H1 (cell line): ENCODE measurements around the gene SYDE2. TPM values are rescaled to one million over a fixed set of nuclear protein-coding genes. Genes with fewer than 3 reads are reported as not detected.

Source experiments
- CTCF ChIA-PET: fragments of 300-600 bp; sonication (Branson Sonifier 250); formaldehyde crosslinking; loops from one replicate; lab custom pipeline; 2021; ENCODE audit not compliant: partially characterized antibody; lab: Charles Lee
- POLR2A ChIA-PET: fragments of 300-600 bp; sonication (Branson Sonifier 250); formaldehyde crosslinking; loops from one replicate; lab custom pipeline; 2021; ENCODE audit warnings: inconsistent platforms; ENCODE audit not compliant: partially characterized antibody; lab: Charles Lee
- DNase-seq, 2 experiments: peaks; one replicate each; pipeline versions ENCODE4 v3.0.0 to v3.0.0-alpha.2; 2010 to 2022; ENCODE audit warnings: low spot score in 2 of 2, low read depth in 1 of 2, mixed read lengths in 1 of 2
- FAIRE-seq: peaks from 2 replicates; lab custom pipeline; 2011; peaks lifted over from hg19 to GRCh38; lab: Jason Lieb, UNC
- H2AFZ ChIP-seq: 2 replicates; pipeline ENCODE4 v1.8.1; 2012; ENCODE audit warnings: low read length, inconsistent platforms
- H2AK5ac ChIP-seq: 2 replicates; pipeline ENCODE4 v1.6.1; 2013; ENCODE audit warnings: low read depth, low read length
- H2BK120ac ChIP-seq: replicated peaks from 2 replicates; pipeline ENCODE3; 2013; ENCODE audit warnings: low read depth, low read length, inconsistent platforms
- H2BK12ac ChIP-seq: 2 replicates; pipeline ENCODE4 v1.6.1; 2013; ENCODE audit warnings: low read depth, low read length
- H2BK15ac ChIP-seq: 2 replicates; pipeline ENCODE4 v1.6.1; 2013; ENCODE audit warnings: low read length
- H2BK20ac ChIP-seq: 2 replicates; pipeline ENCODE4 v1.6.1; 2013; ENCODE audit warnings: low read length
- H2BK5ac ChIP-seq: 2 replicates; pipeline ENCODE4 v1.6.1; 2013; ENCODE audit warnings: low read depth, low read length
- H3K14ac ChIP-seq: 2 replicates; pipeline ENCODE4 v1.6.1; 2013; ENCODE audit warnings: inconsistent platforms; ENCODE audit not compliant: insufficient read length
- H3K18ac ChIP-seq: 2 replicates; pipeline ENCODE4 v1.6.1; 2013; ENCODE audit warnings: low read length; ENCODE audit errors: extremely low read depth
- H3K23ac ChIP-seq: 2 replicates; pipeline ENCODE4 v1.6.1; 2013; ENCODE audit warnings: inconsistent platforms; ENCODE audit not compliant: insufficient read length
- H3K23me2 ChIP-seq: 2 replicates; pipeline ENCODE4 v1.6.1; 2013; ENCODE audit warnings: low read depth, low read length
- H3K27ac ChIP-seq: 2 replicates; pipeline ENCODE4 v1.6.1; 2011; ENCODE audit warnings: low read depth, low read length, inconsistent platforms
- H3K27me3 ChIP-seq, 4 experiments: replicated peaks in 1 of 4; 1 replicate in 1 of 4; 2 replicates in 3 of 4; pipeline versions ENCODE4 v1.6.1 to v1.8.1; 2011 to 2013; ENCODE audit warnings: low read length in 3 of 4, mild to moderate bottlenecking in 3 of 4, inconsistent platforms in 2 of 4, mixed read lengths in 2 of 4, moderate library complexity in 1 of 4; ENCODE audit not compliant: control insufficient read depth in 3 of 4, insufficient read depth in 3 of 4; ENCODE audit errors: extremely low read depth in 1 of 4
- H3K36me3 ChIP-seq, 4 experiments: 2 replicates each; pipeline versions ENCODE4 v1.6.1 to v1.8.1; 2011 to 2013; ENCODE audit warnings: mild to moderate bottlenecking in 4 of 4, low read length in 3 of 4, moderate library complexity in 2 of 4, control low read depth in 1 of 4, inconsistent platforms in 1 of 4; ENCODE audit not compliant: insufficient read depth in 4 of 4, control insufficient read depth in 2 of 4
- H3K4ac ChIP-seq: replicated peaks from 2 replicates; pipeline ENCODE3; 2013; ENCODE audit warnings: low read length, low read depth, mixed read lengths, inconsistent platforms; ENCODE audit not compliant: insufficient read length
- H3K4me1 ChIP-seq, 4 experiments: replicated peaks in 1 of 4; 1 replicate in 1 of 4; 2 replicates in 3 of 4; pipeline versions ENCODE4 v1.6.1 to v1.8.1; 2011 to 2013; ENCODE audit warnings: low read length in 3 of 4, inconsistent platforms in 2 of 4, mixed read lengths in 1 of 4; ENCODE audit not compliant: insufficient read depth in 4 of 4, control insufficient read depth in 3 of 4
- H3K4me2 ChIP-seq, 2 experiments: 2 replicates each; pipeline versions ENCODE4 v1.6.1 to v1.8.1; 2011 to 2013; ENCODE audit warnings: low read depth in 2 of 2, low read length in 2 of 2, control low read depth in 1 of 2, inconsistent platforms in 1 of 2, mild to moderate bottlenecking in 1 of 2; ENCODE audit not compliant: insufficient read depth in 1 of 2
- H3K4me3 ChIP-seq, 4 experiments: fragments of 200-600, 300-600 bp in 1 of 4; sonication (generic), shearing (Covaris generic), sonication (Bioruptor Twin) in 1 of 4; 2 replicates each; pipeline versions ENCODE4 v1.5.1 to v1.8.1; 2011 to 2016; ENCODE audit warnings: low read length in 4 of 4, low read depth in 3 of 4, control low read depth in 2 of 4, inconsistent platforms in 2 of 4, mild to moderate bottlenecking in 2 of 4, mixed read lengths in 1 of 4, moderate library complexity in 1 of 4; ENCODE audit not compliant: insufficient read depth in 2 of 4; ENCODE audit errors: extremely low read depth in 1 of 4
- H3K56ac ChIP-seq: replicated peaks from 2 replicates; pipeline ENCODE3; 2013; ENCODE audit warnings: low read depth, mild to moderate bottlenecking, mixed read lengths, low read length, inconsistent platforms; ENCODE audit not compliant: insufficient read length
- H3K79me1 ChIP-seq: 2 replicates; pipeline ENCODE4 v1.6.1; 2013; ENCODE audit warnings: low read depth, low read length, control low read depth
- H3K79me2 ChIP-seq, 2 experiments: 2 replicates each; pipeline versions ENCODE4 v1.6.1 to v1.8.1; 2012 to 2013; ENCODE audit warnings: low read length in 2 of 2, mild to moderate bottlenecking in 2 of 2, inconsistent platforms in 1 of 2; ENCODE audit not compliant: insufficient read depth in 2 of 2, control insufficient read depth in 1 of 2
- H3K9ac ChIP-seq, 4 experiments: replicated peaks in 1 of 4; 1 replicate in 1 of 4; 2 replicates in 3 of 4; pipeline versions ENCODE4 v1.6.1 to v1.8.1; 2011 to 2013; ENCODE audit warnings: low read depth in 3 of 4, low read length in 3 of 4, control low read depth in 2 of 4, mild to moderate bottlenecking in 2 of 4, moderate library complexity in 2 of 4, inconsistent platforms in 1 of 4; ENCODE audit errors: extremely low read depth in 1 of 4
- H3K9me3 ChIP-seq, 2 experiments: 2 replicates each; pipeline versions ENCODE4 v1.6.1 to v1.8.1; 2012 to 2013; ENCODE audit warnings: mild to moderate bottlenecking in 2 of 2, moderate library complexity in 2 of 2, control low read depth in 1 of 2, inconsistent platforms in 1 of 2, low read depth in 1 of 2, low read length in 1 of 2, mixed read lengths in 1 of 2; ENCODE audit not compliant: insufficient read depth in 2 of 2
- H4K20me1 ChIP-seq, 2 experiments: replicated peaks in 1 of 2; 2 replicates each; pipeline versions ENCODE3 to v1.8.1; 2011 to 2013; ENCODE audit warnings: inconsistent platforms in 2 of 2, low read length in 2 of 2, mild to moderate bottlenecking in 1 of 2; ENCODE audit not compliant: insufficient read depth in 2 of 2, control insufficient read depth in 1 of 2
- H4K5ac ChIP-seq: 2 replicates; pipeline ENCODE4 v1.6.1; 2013; ENCODE audit warnings: low read length, low read depth, mixed read lengths, inconsistent platforms; ENCODE audit not compliant: insufficient read length
- H4K8ac ChIP-seq: 2 replicates; pipeline ENCODE4 v1.8.0; 2013; ENCODE audit warnings: mild to moderate bottlenecking, moderate library complexity, low read length, inconsistent platforms; ENCODE audit not compliant: insufficient read depth; ENCODE audit errors: extremely low read depth
- H4K91ac ChIP-seq: replicated peaks from 2 replicates; pipeline ENCODE3; 2013; ENCODE audit warnings: low read length, mixed read lengths, inconsistent platforms; ENCODE audit not compliant: insufficient read length
- BACH1 ChIP-seq: IDR thresholded peaks from 2 replicates; pipeline ENCODE4 v1.6.1; 2012; ENCODE audit warnings: low read length, improper control_type of control experiment
- BCL11A ChIP-seq, 2 experiments: IDR thresholded peaks; one replicate each; pipeline ENCODE4 v1.6.1; 2011; ENCODE audit warnings: low read depth in 2 of 2, low read length in 2 of 2, mild to moderate bottlenecking in 2 of 2
- CBX5 ChIP-seq: fragments of 300-800, 300-1000 bp; sonication (generic); IDR thresholded peaks from 2 replicates; pipeline ENCODE4 v1.7.1; 2016; ENCODE audit warnings: antibody characterized with exemption, low read length, low read depth
- WGBS, 2 experiments: shearing (Covaris generic) in 1 of 2; methylation state at CpG; one replicate each; pipeline versions ENCODE4 v1.1.6 to v1.1.7; 2013 to 2015; ENCODE audit warnings: low lambda C conversion rate in 2 of 2, mixed read lengths in 2 of 2, inconsistent platforms in 1 of 2, low coverage in 1 of 2, missing lambda C conversion rate in 1 of 2; ENCODE audit not compliant: insufficient replicate concordance in 2 of 2, insufficient coverage in 1 of 2, insufficient read length in 1 of 2; ENCODE audit errors: extremely low coverage in 1 of 2, missing lambda C conversion rate in 1 of 2; 5-methylcytosine and 5-hydroxymethylcytosine counted together
- polyA plus RNA-seq, 7 experiments: library from polyadenylated mRNA; depleted of rRNA in 3 of 7; stranded (reverse) in 5 of 7; unstranded in 2 of 7; fragments of >200 nt in 5 of 7; fragments of 200-250 nt in 2 of 7; gene quantifications; 1 replicate in 5 of 7; 2 replicates in 1 of 7; 4 replicates in 1 of 7; pipeline versions ENCODE4 v1.2.1 to v1.2.3, GENCODE V29; 2011 to 2013; ENCODE audit warnings: missing spikeins in 2 of 7, mixed read lengths in 2 of 7
- total RNA-seq: library from RNA; stranded (reverse); fragmentation: NEBNext Ultra II Directional; extraction: Animal tissue kit (Norgen Biotek cat#: 25700); gene quantifications from 2 replicates; pipeline ENCODE4 v1.2.1, GENCODE V29; 2021

Gene SYDE2
- total and polyA plus RNA-seq, 2 of the 8 experiments (the other 6 are each of a cell fraction or from before 2014, with no cell fraction given) = 1.6 to 14.6 TPM

DNA sequence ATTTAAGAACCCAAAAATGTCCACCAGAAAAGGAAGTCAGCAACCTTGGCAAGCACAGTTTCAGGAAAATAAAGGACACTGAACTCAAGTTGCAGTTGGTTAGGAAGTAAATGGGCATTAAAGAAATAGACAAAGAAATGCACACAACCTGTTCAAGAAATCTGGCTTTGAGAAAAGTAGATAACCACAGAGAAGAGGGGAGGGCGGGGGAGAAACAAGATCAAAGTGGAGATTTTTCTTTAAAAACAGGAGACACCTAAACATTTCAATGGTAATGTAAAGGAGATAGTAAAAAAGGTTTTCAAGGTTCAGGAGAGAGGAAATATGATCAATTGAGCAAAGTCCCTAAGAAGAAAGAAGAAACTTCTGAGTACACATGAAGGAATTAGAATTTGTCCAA is 29.1 kb downstream of the SYDE2 start:
- no peak overlapping the region for H2BK5ac ChIP-seq
- no peak overlapping the region for H3K14ac ChIP-seq
- H3K36me3 ChIP-seq = no peaks in the 10 kb centered on the region
- TF ChIP-seq BCL11A (IDR thresholded peaks at IDR 0.05; ENCODE audit: low read depth in 2 of 2, low read length in 2 of 2) (no peak), BACH1 (no peak), CBX5 (no peak)
- no peak overlapping the region for H2BK15ac ChIP-seq
- no peak overlapping the region for H3K4me2 ChIP-seq
- no peak for FAIRE-seq
- no peak overlapping the region for H3K18ac ChIP-seq
- no peak overlapping the region for H3K56ac ChIP-seq
- no peak overlapping the region for H3K4ac ChIP-seq
- no peak overlapping the region for H2AK5ac ChIP-seq
- no peak overlapping the region for H2BK120ac ChIP-seq
- H4K8ac ChIP-seq = no peak overlapping the region
- H2BK20ac ChIP-seq = no peak overlapping the region
- no peak for DNase-seq
- WGBS, 2 experiments = 82% methylated on average over 1 of the region's 1 CpG; no CpG with 5 or more reads in 1 of the 2 experiments
- H4K5ac ChIP-seq = no peak overlapping the region
- H3K4me3 ChIP-seq = no peak overlapping the region
- H3K9me3 ChIP-seq = no peaks in the 10 kb centered on the region
- H3K4me1 ChIP-seq = no peaks in the 10 kb centered on the region
- H4K91ac ChIP-seq = no peak overlapping the region
- no peaks in the 10 kb centered on the region for H3K79me2 ChIP-seq
- no peaks in the 10 kb centered on the region for H4K20me1 ChIP-seq
- ChIA-PET CTCF (interaction anchor here (1.4 kb wide), 1 partner anchor 88 kb away, joined by 4 read pairs; the partner anchor contains the start of gene C1orf52), POLR2A (no interaction called here)
- H3K27me3 ChIP-seq = peaks cover 0 to 1% (median 0%) of the 10 kb centered on the region in 4 experiments; a peak in 1 of 7 replicates
- no peak overlapping the region for H3K9ac ChIP-seq
- H3K79me1 ChIP-seq = no peaks in the 10 kb centered on the region
- H2AFZ ChIP-seq = no peak overlapping the region
- H3K27ac ChIP-seq = no peak overlapping the region
- no peak overlapping the region for H2BK12ac ChIP-seq
- no peak overlapping the region for H3K23ac ChIP-seq
- H3K23me2 ChIP-seq = no peaks in the 10 kb centered on the region
